ENCODE data around the gene COPZ1.

Gene COPZ1

GRCh38 chr12:54397157-54397556 is 72.2 kb downstream of the COPZ1 start:
- no peak for DNase-seq (ENCODE audit: low read depth)

- DNase-seq (ENCODE audit: low read depth), result no peak
Observed at GRCh38 chr12:54398218-54398617, 73.3 kb downstream of the COPZ1 start.

GRCh38 chr12:54398995-54399793 is 74.3 kb downstream of the COPZ1 start:
- peak; percentile 83 for DNase-seq (ENCODE audit: low read depth)

- DNase-seq (ENCODE audit: low read depth), result no peak
Observed at GRCh38 chr12:54401119-54401518, 76.2 kb downstream of the COPZ1 start.
